HEK293T (cell line): ENCODE results near the gene CCDC171.

Experiments used
- CTCF ChIA-PET: fragments of 350-600 bp; formaldehyde crosslinking; extraction: SDS; loops from one replicate; lab custom pipeline; 2021; ENCODE audit warnings: antibody characterized with exemption, inconsistent platforms; lab: Yijun Ruan, JAX
- POLR2A ChIA-PET: fragments of 350-600 bp; formaldehyde crosslinking; extraction: SDS; loops from one replicate; lab custom pipeline; 2020; ENCODE audit warnings: antibody characterized with exemption, inconsistent platforms; lab: Yijun Ruan, JAX
- DNase-seq: peaks from one replicate; pipeline ENCODE4 v3.0.0; 2012; ENCODE audit warnings: mixed read lengths; ENCODE audit errors: extremely low spot score
- ARNT ChIP-seq: fragments of 450-650 bp; IDR thresholded peaks from 2 replicates; pipeline ENCODE4 v1.6.1; 2017; ENCODE audit warnings: mild to moderate bottlenecking
- BHLHE40 ChIP-seq: fragments of 450-650 bp; IDR thresholded peaks from 2 replicates; pipeline ENCODE4 v1.6.1; 2016; ENCODE audit warnings: mild to moderate bottlenecking, moderate library complexity, borderline replicate concordance
- CTBP1 ChIP-seq: fragments of 450-650 bp; IDR thresholded peaks from 2 replicates; pipeline ENCODE4 v1.6.1; 2016; ENCODE audit warnings: borderline replicate concordance
- ELF4 ChIP-seq: fragments of 450-650 bp; IDR thresholded peaks from 2 replicates; pipeline ENCODE4 v1.6.1; 2017; ENCODE audit warnings: antibody characterized with exemption
- FOXA1 ChIP-seq: fragments of 450-650 bp; IDR thresholded peaks from 2 replicates; pipeline ENCODE4 v1.6.1; 2016; ENCODE audit warnings: mild to moderate bottlenecking
- FOXK2 ChIP-seq: fragments of 450-650 bp; IDR thresholded peaks from 2 replicates; pipeline ENCODE4 v1.6.1; 2016; ENCODE audit warnings: mild to moderate bottlenecking
- FOXM1 ChIP-seq: fragments of 450-650 bp; IDR thresholded peaks from 2 replicates; pipeline ENCODE4 v1.6.1; 2017; ENCODE audit warnings: mild to moderate bottlenecking, borderline replicate concordance
- HDGF ChIP-seq: fragments of 450-650 bp; IDR thresholded peaks from 2 replicates; pipeline ENCODE4 v1.6.1; 2017; ENCODE audit warnings: antibody characterized with exemption, borderline replicate concordance
- L3MBTL2 ChIP-seq: fragments of 450-650 bp; conservative IDR thresholded peaks from 2 replicates; pipeline ENCODE4 v1.6.1; 2016; ENCODE audit warnings: mild to moderate bottlenecking
- LEF1 ChIP-seq: fragments of 450-650 bp; IDR thresholded peaks from 2 replicates; pipeline ENCODE4 v1.6.1; 2017; ENCODE audit warnings: mild to moderate bottlenecking, borderline replicate concordance
- NFRKB ChIP-seq: fragments of 450-650 bp; IDR thresholded peaks from 2 replicates; pipeline ENCODE4 v1.6.1; 2016; ENCODE audit warnings: mild to moderate bottlenecking, moderate library complexity
- SP1 ChIP-seq: fragments of 450-650 bp; IDR thresholded peaks from 2 replicates; pipeline ENCODE4 v1.6.1; 2017
- SUZ12 ChIP-seq: fragments of 450-650 bp; IDR thresholded peaks from 2 replicates; pipeline ENCODE4 v1.6.1; 2016; ENCODE audit warnings: mild to moderate bottlenecking
- TARDBP ChIP-seq: fragments of 450-650 bp; IDR thresholded peaks from 2 replicates; pipeline ENCODE4 v1.6.1; 2016
- ZNF384 ChIP-seq: fragments of 450-650 bp; IDR thresholded peaks from 2 replicates; pipeline ENCODE4 v1.6.1; 2016
- TF ChIP-seq, protein P1 (sequence below): fragments of 450-650 bp; IDR thresholded peaks from 2 replicates; pipeline ENCODE4 v1.6.1; 2016

The CCDC171 gene

DNA sequence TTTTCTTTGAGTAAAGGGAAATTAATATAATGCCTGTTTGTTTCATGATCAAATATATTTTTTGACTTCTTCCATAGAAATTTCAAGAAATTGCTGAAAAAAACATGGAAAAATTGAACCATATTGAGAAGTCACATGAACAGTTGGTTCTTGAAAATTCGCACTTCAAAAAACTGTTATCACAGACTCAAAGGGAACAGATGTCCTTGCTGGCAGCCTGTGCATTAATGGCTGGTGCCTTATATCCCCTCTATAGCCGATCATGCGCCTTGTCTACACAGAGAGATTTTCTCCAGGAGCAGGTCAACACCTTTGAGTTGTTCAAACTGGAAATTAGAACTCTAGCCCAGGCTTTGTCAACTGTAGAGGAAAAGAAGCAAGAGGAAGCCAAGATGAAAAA, 191.4 kb downstream of the CCDC171 start:
- DNase-seq = no peak
- TF ChIP-seq CTBP1 = no peak
- TF ChIP-seq, protein P1, sequence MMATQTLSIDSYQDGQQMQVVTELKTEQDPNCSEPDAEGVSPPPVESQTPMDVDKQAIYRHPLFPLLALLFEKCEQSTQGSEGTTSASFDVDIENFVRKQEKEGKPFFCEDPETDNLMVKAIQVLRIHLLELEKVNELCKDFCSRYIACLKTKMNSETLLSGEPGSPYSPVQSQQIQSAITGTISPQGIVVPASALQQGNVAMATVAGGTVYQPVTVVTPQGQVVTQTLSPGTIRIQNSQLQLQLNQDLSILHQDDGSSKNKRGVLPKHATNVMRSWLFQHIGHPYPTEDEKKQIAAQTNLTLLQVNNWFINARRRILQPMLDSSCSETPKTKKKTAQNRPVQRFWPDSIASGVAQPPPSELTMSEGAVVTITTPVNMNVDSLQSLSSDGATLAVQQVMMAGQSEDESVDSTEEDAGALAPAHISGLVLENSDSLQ = no peak
- no peak for TF ChIP-seq FOXM1
- ChIA-PET CTCF (no interaction called here), POLR2A (no interaction called here)

GRCh38 chr9:15746905-15747304, 194.1 kb downstream of the CCDC171 start:
- TF ChIP-seq NFRKB (no peak), LEF1 (no peak), HDGF (no peak), ELF4 (no peak)
- ChIA-PET CTCF (no interaction called here), POLR2A (no interaction called here)
- DNase-seq = no peak

GRCh38 chr9:15755660-15756059, 202.8 kb downstream of the CCDC171 start:
- TF ChIP-seq FOXM1 = no peak
- no peak for TF ChIP-seq NFRKB
- TF ChIP-seq, protein P1 = no peak
- no peak for TF ChIP-seq SUZ12
- TF ChIP-seq SP1 = no peak
- TF ChIP-seq LEF1 = no peak
- TF ChIP-seq BHLHE40 = no peak
- no peak for TF ChIP-seq TARDBP
- TF ChIP-seq ELF4 = no peak
- TF ChIP-seq L3MBTL2 = no peak
- TF ChIP-seq FOXK2 = no peak
- TF ChIP-seq HDGF = no peak
- no peak for TF ChIP-seq ARNT
- POLR2A ChIA-PET = no interaction called here
- DNase-seq = no peak
- CTCF ChIA-PET = no interaction called here

DNA sequence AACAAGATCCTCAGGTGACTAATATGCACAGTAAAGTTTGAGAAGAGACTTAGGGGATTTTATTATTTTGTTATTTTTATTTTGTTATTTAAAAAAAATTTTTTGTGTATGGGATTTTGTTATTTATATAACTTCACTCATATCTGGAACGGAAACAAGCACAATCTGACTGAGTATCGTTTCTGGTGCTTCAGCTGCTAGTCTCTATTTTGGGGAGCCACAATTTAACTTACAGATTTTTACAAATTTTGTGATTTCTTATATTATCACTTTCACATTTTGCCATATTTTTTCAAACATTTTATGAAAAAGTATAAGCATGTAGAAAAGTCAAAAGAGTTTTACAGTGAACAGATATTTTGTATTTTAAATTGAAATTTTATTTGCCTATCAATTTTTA, 208.7 kb downstream of the CCDC171 start:
- POLR2A ChIA-PET = no interaction called here
- DNase-seq = no peak
- CTCF ChIA-PET = no interaction called here
- TF ChIP-seq, protein P1 = no peak
- TF ChIP-seq TARDBP = no peak
- no peak for TF ChIP-seq SP1
- TF ChIP-seq SUZ12 = no peak
- no peak for TF ChIP-seq ARNT
- no peak for TF ChIP-seq FOXA1
- no peak for TF ChIP-seq FOXM1
- TF ChIP-seq LEF1 = no peak
- TF ChIP-seq BHLHE40 = no peak
- TF ChIP-seq HDGF = no peak
- no peak for TF ChIP-seq ELF4
- no peak for TF ChIP-seq CTBP1
- no peak for TF ChIP-seq FOXK2
- no peak for TF ChIP-seq ZNF384
- TF ChIP-seq L3MBTL2 = no peak
- TF ChIP-seq NFRKB = no peak

- POLR2A ChIA-PET = no interaction called here
- TF ChIP-seq FOXK2 (no peak), SUZ12 (no peak), BHLHE40 (no peak), ARNT (no peak), ELF4 (no peak), FOXM1 (no peak), SP1 (no peak), CTBP1 (no peak), NFRKB (no peak), TARDBP (no peak), FOXA1 (no peak), ZNF384 (no peak), L3MBTL2 (no peak), LEF1 (no peak), HDGF (no peak)
- TF ChIP-seq, protein P1 = no peak
- CTCF ChIA-PET = no interaction called here
- DNase-seq = no peak
Observed at GRCh38 chr9:15763371-15763770, 210.5 kb downstream of the CCDC171 start.

GRCh38 chr9:15764131-15764530, 211.3 kb downstream of the CCDC171 start:
- DNase-seq = no peak
- TF ChIP-seq BHLHE40 = no peak
- TF ChIP-seq ELF4 = no peak
- TF ChIP-seq SP1 = no peak
- no peak for TF ChIP-seq LEF1
- TF ChIP-seq FOXA1 = no peak
- no peak for TF ChIP-seq HDGF
- TF ChIP-seq ZNF384 = no peak
- TF ChIP-seq FOXM1 = no peak
- no peak for TF ChIP-seq ARNT
- no peak for TF ChIP-seq TARDBP
- TF ChIP-seq SUZ12 = no peak
- no peak for TF ChIP-seq L3MBTL2
- POLR2A ChIA-PET = no interaction called here
- CTCF ChIA-PET = no interaction called here
